Endometrial microvascular endothelial cells (primary cell): Measurements from ENCODE around the gene PDLIM3. TPM values are rescaled to one million over a fixed set of nuclear protein-coding genes. Genes with fewer than 3 reads are reported as not detected.

Experiments
- total RNA-seq: library from RNA; depleted of rRNA; stranded (reverse); fragments of >200 nt; gene quantifications from one replicate; pipeline ENCODE4 v1.2.3, GENCODE V29; 2015; ENCODE audit errors: inconsistent ontology term

The PDLIM3 gene
- total RNA-seq, 1 donor from 2014 or later, result 51.5 TPM

Other genes starting within 250 kb of the PDLIM3 start
- 0.28 TPM for gene LRP2BP, start 139.6 kb downstream of the PDLIM3 start, total RNA-seq
- gene ANKRD37, start 138.7 kb downstream of the PDLIM3 start, total RNA-seq, result 2.0 TPM
- 47.2 TPM for gene UFSP2, start 109.5 kb downstream of the PDLIM3 start, total RNA-seq
- gene CCDC110, start 63.8 kb downstream of the PDLIM3 start, total RNA-seq, result not detected